Uterus (tissue), 2 donors: ENCODE results near the gene DNAH17.

Experiments
- POLR2A ChIP-seq, 2 donors: fragments of 450-650 bp; IDR thresholded peaks; one replicate each; pipeline ENCODE4 v1.6.1; 2016; ENCODE audit warnings: antibody characterized with exemption in 2 of 2, mild to moderate bottlenecking in 1 of 2, moderate library complexity in 1 of 2
- TF ChIP-seq, protein P1 (sequence below), 4 experiments: fragments of 200-600 bp in 2 of 4; fragments of 450-650 bp in 2 of 4; sonication (generic) in 2 of 4; IDR thresholded peaks; one replicate each; pipeline ENCODE4 v1.5.1; 2016 to 2019; ENCODE audit warnings: antibody characterized with exemption in 4 of 4, mild to moderate bottlenecking in 2 of 4, moderate library complexity in 1 of 4

DNA sequence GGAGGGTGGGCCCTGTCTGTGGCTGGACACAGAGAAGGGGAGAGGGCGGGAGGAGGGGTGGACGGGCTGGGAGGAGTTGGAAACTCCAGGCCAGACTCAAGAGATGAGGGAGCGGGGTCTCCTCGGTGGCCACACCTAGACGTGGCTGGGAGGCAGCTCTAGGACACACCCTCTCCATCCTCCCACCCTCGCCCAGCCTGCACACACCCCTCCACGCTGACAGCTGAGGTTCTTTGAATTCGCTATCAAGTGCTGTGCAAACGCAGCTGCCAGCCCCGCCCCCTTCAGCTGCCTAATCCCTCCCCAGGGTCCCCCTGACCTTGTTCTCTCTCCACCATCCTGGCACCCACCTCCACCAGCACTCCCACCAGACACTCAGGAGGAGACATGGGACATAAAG is 48.7 kb downstream of the DNAH17 start:
- TF ChIP-seq, protein P1, sequence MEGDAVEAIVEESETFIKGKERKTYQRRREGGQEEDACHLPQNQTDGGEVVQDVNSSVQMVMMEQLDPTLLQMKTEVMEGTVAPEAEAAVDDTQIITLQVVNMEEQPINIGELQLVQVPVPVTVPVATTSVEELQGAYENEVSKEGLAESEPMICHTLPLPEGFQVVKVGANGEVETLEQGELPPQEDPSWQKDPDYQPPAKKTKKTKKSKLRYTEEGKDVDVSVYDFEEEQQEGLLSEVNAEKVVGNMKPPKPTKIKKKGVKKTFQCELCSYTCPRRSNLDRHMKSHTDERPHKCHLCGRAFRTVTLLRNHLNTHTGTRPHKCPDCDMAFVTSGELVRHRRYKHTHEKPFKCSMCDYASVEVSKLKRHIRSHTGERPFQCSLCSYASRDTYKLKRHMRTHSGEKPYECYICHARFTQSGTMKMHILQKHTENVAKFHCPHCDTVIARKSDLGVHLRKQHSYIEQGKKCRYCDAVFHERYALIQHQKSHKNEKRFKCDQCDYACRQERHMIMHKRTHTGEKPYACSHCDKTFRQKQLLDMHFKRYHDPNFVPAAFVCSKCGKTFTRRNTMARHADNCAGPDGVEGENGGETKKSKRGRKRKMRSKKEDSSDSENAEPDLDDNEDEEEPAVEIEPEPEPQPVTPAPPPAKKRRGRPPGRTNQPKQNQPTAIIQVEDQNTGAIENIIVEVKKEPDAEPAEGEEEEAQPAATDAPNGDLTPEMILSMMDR (IDR thresholded peaks at IDR 0.05), result no peak
- no peak for TF ChIP-seq POLR2A (IDR thresholded peaks at IDR 0.05)
